ENCODE data around the gene FHIT.
"Not testable (repeated sequence)": the region's sequence is repeated elsewhere in the genome, so short reads cannot be mapped to it uniquely, and the experiment has no call there.

Gene FHIT

DNA sequence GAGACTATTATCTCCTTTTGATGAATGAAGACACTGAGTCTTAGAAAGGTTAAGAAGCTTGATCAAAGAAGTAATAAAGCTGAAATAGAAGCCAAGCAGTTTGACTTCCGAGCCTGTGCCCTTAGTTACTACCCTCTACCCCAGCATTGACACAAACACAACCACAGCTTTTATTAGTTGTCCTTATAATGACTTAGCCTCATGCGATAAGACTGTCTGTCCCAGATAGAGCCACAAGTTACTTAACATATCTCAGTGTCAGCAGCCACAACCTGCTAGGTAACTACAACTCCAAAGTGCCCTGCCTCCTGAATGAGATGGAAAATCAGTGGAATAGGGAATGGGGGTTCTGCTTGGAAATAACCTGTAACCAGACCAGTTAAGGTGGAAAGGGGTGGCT is 1419.9 kb downstream of the FHIT start:
- in situ Hi-C loops (cut with MboI; ENCODE audit: low sequenced_read_pairs) = no loop called here

DNA sequence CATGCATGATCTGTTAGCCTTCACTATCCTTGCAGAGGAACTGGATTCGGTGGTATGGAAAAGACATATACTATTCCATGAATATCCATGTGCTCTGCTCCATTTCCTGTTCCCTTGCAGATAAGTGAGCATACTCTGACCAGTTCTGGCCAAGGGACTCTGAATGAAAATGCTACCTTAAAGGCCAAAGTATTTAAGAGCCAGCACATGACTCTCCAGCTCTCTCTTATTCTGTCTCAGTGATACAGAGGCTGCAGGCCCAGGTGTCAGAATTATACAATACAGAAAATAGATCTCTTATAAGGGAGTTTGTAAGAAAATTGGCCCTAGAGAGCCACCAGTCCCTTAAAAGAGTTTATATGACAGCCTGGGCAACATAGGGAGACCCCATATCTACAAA is 1421.7 kb downstream of the FHIT start:
- in situ Hi-C loops (cut with MboI; ENCODE audit: low sequenced_read_pairs) = no loop called here

DNA sequence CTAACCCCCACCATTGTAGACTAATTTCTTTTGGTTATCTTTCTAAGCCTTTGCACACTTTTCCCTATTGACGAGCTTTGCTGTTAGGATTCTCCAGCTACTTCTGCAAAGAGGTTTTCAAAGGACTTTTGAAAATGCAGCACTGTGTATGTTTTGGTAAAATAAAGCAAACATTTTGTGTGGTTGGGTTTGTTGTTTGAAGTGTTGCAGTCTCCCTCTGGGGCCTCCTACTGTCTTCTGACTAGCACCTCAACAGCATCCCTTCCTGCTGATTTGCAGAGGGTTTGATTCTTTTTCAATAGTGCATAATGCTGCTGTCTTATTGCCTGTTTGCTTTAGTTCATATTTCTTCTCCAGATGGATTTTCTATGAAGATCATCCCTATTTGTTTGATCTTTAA is 1426.4 kb downstream of the FHIT start:
- in situ Hi-C loops (cut with MboI; ENCODE audit: low sequenced_read_pairs) = no loop called here

DNA sequence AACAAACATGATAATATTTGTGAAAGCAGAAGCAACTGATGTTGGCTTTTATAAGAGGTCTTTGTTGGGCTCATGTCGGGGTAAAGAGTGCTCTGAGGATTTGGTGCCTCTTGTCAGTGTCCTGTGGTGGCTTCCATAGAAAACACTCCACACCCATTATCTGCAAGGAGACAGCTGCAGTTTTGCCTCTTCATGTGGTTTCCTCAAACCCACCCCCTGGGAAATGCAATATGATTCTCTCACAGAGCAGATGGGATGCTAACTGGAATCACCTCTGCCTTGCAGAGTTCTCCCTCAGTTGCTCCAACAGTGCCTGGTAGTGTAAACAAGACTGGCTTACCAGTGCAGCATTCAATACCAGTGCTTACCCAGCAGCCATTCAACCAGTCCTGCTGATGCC is 1430.0 kb downstream of the FHIT start:
- in situ Hi-C loops (cut with MboI; ENCODE audit: low sequenced_read_pairs) = no loop called here

DNA sequence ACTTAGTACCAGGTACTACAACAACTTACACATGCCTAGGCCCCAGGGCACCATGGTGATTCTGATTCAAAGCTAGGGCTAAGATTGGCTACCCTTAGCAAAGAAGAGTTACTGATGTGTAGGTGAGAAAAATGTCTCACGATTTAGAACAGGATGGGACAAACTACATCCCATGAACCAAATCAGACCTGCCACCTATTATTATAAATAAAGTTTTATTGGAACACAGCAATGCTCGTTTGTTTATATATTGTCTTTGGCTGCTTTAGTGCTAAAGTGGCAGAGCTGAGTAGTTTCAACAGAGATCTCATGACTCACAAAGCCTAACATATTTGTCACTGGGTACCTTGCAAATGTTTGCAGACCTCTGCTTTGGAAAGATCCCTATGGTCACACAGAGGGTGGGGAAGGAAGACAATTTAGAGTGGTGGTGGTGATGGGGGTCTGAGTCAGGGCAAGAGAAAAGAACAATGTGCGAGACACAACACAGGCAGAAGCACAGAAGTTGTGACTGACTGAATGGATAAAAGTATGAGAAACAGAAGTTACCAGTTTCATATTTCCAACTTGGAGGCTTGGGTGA is 1430.8 kb downstream of the FHIT start:
- in situ Hi-C loops (cut with MboI; ENCODE audit: low sequenced_read_pairs) = no loop called here

DNA sequence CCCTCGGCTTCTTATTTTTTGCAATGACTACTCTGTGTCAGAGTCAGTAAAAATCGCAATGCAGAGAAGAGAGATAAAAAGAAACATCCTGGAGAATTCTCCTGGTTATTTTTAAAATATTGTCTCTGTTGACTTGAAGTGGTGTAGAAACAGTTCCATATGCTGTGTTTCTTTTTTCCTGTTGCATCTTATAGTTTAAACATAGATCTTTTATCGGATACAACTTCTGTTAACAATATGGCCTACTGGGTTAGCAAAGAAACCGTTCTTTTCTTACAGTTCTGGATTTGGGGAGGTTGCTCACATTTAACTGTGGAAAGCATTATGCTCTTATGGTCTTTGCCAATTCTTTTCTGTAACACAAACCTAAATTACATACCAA is 1432.3 kb downstream of the FHIT start:
- in situ Hi-C loops (cut with MboI; ENCODE audit: low sequenced_read_pairs) = no loop called here

DNA sequence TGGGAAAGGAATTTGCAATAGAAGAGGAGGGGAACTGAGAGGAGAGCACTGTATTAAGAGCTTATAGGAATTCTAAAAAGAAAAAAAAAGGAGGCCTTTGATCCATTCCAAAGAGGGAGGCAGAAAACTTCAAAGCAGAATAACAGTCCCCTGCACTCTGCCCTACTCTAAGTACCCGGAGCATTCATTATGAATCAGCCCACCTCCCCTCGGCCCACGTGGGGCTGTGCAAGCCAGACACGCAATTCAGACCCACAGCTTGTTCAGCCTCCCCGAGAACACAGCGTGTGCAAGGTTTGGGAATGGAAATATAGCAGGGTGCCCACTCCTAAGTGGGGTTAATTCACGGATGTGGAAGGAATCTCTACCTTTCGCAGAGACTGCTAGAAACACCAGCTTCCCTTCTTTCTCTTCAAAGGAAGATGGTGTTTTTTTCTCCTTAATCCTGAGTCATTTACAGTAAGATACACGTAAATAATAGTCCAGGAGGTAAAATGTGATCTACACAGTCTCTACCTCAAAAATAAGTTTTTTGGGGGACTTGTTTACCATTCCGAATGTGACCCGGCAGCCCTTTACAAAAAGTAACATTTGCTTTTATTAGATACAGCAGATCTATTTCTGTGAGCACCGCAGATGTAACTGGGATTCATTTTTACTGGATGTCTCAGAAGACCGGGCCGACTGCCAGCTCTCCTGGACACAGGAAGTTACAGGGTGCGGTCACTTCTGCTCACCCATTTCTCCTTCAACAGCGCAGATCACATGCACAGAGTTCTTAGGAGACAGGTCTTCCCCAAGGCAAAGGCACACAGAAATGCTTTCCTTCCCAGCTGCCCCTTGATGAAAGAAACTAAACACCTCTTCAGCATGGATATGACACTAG is 1433.0 kb downstream of the FHIT start:
- in situ Hi-C loops (cut with MboI; ENCODE audit: low sequenced_read_pairs) = no loop called here

DNA sequence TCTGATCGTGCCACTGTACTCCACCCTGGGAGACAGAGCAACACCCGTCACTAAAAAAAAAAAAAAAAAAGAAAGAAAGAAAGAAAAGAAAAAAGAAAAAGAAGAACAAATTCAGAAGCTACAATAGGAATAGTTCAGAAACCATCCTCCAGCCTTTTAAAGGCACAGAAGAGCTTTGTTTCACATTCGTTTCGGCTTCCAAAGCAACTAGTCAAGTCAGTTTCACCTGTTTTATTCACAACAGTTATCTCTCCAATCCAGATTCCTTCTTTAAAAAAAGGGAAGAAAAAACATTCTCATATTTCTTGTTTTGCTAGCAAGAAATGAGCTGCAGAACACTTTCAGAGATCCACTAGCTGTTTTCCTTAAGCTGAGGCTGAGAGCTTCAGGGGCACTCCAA is 1433.7 kb downstream of the FHIT start:
- in situ Hi-C loops (cut with MboI; ENCODE audit: low sequenced_read_pairs) = no loop called here

DNA sequence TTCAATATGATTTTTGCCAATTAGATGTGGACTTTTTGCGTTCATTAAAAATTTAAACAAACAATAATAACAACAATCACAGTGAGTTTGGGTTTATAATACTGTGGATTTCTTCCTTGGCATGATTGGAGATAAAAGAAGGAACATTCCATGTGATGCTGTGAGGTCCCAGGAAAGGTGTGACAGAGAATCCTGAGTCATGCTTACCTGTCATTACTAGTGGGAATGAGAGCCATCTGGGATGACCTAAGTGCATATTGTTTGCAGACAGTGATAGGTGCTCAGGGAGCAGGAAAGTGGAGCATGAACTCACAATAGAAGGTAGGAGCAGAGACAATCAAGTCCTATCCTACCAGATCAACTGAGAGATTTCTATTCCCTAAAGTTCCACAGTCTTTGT is 1434.9 kb downstream of the FHIT start:
- in situ Hi-C loops (cut with MboI; ENCODE audit: low sequenced_read_pairs) = no loop called here

DNA sequence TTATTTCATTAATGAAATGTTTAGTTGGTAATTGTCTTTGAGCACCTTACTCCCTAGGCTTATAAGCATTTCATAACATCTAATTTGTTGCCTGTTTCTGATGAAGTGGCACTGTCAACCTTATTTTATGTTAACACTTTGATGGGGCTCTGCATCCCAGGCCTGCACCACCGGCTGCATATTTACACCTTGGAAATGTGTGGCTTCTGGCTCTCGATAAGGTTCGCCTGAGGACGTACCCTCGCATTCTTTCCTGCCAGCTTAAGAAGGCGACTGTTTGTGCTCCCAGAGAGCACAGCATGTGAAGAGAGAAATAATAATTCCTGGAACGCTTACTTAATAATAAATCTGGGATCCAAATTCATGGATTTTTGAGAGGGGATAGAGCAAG is 1438.1 kb downstream of the FHIT start:
- in situ Hi-C loops (cut with MboI; ENCODE audit: low sequenced_read_pairs) = no loop called here

DNA sequence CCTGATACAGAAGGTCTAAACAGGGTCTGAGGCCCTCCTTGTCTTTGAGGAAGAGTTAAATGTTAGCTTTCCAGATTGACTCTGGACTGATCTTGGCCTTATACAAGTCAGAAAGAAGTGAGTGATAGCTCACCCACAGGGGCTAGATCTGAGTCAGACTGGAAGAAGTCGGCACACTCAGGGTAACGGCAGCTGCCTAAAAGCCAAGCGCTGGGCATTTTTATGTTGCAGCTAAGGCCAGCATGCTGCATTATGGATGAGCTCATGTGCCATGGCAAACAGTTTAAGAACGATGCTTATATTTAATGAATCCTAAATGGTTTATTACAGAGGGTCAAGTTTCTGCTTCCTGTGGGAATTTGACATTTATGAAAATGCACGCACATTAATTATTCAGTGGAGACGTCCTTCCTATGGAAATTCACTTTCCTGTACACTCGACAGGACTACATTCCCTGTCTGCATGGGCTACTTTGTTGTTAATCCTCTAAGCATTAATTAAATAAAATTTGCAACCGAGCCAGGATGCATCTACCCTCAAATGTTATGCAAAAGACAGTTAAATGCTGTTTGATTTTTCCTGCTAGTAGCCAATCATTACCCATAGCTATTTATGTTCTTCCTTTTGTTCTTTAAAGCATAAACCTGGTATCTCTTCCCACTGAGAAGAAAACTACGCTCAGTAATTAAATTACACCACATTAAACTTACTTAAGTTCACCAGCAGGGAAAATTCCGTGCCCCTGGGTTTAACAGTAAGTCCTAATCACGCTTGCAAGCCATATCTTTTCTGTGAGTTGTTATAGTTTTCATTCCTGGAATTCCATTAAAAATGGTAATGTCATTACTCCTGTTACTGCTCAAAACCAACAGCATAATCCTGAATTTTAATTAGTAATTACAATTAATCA is 1438.8 kb downstream of the FHIT start:
- in situ Hi-C loops (cut with MboI; ENCODE audit: low sequenced_read_pairs) = no loop called here

DNA sequence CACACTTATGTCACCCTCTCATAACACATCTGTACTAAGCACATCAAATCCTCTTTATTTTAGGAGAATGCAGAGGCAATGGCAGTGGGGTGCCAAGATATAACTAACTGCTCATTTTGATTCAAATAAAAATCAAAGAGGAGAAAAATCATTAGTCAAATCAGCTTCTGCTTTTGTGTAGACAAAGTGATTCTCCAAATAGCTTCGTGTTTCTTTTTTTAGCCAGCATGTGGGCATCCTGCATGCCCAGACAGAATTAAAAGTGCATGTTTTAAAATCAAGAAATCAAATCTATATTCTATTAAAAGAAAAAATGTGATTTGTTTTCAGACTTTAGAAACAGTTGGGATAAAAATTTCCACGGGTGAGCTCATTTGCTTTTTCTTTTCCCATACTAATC is 1440.1 kb downstream of the FHIT start:
- in situ Hi-C loops (cut with MboI; ENCODE audit: low sequenced_read_pairs) = no loop called here

DNA sequence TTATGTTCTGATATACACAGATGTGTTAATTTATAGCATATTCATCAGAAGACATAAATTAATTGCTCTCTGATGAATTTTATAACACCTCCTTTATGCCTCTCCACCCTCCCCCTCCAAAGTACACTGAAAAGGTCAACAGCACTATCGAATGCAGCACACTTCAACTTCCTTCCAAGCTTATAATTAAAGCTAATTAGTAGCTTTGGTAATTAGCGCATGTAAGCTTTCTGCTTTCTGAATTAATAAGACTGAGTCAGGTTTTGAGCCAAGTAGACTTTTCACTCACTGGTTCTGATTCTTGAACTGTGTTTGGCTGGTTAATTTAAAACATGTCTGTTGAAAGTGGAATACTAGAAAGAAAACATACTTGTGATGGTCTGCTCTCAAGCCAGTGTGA is 1440.6 kb downstream of the FHIT start:
- in situ Hi-C loops (cut with MboI; ENCODE audit: low sequenced_read_pairs) = no loop called here

DNA sequence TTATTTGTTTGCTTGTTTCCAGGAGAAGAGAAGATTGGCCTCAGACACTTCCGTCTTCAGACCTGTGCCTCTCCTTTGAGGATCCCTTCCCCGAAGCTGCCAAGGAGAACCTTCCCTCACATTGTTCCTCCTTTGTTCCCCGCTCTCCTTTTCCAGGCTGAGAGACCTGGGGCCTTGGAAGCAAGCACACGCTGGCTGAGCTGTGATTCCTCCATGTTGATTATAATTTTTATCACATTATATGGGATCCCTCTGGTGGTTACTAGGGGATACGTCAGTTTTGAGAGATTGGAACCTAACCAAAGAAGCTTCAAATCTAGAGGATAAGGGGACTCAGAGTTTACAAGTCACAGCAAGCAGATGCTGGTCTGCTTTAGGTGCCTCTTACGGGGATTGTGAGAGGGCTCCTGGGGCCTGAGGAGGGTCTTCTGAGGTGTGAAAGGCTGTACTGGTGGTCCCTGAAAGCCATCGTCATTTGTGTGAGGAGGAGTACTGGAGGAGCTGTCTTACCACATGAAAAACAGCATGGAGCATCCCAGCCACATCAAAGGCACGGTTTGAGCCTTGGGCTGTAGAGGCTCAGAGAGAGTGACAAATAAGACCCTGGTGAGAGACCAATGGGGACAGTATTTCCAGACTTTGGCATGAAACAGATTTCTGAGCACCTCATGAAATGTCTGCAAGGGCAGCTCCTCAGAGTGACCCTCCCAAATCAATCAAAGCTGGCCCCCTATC is 1441.4 kb downstream of the FHIT start:
- in situ Hi-C loops (cut with MboI; ENCODE audit: low sequenced_read_pairs) = no loop called here

DNA sequence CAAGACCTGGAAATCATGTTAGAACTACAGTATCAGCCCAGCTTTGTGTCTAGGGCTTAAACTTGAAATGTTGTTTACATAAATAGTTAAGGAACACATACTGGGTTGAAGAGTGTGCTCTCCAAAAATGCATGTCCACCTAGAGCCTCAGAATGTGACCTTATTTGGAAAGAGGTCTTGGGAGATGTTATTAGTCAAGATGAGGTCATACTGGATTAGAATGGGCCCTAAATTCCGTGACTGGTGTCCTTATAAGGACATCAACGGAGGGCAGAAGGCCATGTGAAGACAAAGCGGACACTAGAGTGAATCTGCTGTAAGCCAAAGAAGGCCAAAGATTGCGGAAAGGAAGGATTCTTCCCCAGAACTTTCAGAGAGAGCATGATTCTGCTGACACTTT is 1442.2 kb downstream of the FHIT start:
- in situ Hi-C loops (cut with MboI; ENCODE audit: low sequenced_read_pairs) = no loop called here

DNA sequence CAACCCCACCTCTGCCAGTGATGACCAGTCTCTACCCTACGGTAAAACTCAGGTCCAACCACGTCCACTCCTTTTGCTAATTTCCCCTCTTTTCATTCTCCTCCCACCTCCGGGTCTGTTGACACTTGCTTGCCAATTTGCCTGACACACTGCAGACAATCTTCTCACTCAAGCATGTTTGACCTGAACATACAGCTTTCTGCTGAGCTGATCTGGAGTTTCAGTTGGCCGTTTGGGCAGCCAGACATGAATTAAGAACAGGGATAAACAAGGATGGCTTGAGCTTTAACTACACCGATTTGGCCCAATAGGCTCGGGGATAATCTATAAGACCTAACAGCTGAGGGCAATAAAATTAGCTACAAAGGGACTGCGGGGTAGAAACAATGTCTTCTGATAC is 1442.8 kb downstream of the FHIT start:
- in situ Hi-C loops (cut with MboI; ENCODE audit: low sequenced_read_pairs) = no loop called here

DNA sequence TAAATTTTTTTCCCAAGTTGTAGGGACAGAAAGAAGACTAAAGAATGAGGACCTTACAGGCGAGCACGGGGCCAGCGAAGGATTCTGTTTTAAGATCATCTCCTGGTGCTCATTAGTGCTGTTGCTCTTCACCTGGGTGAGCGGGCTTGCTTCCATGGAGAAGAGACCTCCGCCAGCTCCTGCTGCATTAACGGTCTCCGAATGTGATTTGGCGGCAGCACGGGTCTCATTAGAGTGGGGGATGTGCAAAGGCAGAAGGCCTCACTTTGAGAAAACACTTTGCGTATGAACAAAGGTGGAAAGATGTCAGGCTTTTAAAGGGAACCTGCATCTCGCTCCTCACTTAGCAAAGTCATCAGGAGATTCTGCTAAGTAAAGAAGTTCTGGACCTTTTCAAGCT is 1448.0 kb downstream of the FHIT start:
- in situ Hi-C loops (cut with MboI; ENCODE audit: low sequenced_read_pairs) = no loop called here

DNA sequence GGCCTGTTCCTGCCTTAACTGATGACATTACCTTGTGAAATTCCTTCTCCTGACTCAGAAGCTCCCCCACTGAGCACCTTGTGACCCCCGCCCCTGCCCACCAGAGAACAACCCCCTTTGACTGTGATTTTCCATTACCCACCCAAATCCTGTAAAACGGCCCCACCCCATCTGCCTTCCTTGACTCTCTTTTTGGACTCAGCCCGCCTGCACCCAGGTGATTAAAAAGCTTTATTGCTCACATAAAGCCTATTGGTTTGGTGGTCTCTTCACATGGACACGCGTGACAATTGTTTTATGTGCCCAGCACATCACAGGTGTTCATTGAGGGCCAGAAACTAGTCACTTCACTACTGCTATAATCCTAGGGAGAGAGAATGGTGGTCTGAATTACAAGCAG is 1448.8 kb downstream of the FHIT start:
- in situ Hi-C loops (cut with MboI; ENCODE audit: low sequenced_read_pairs) = not testable (repeated sequence)

DNA sequence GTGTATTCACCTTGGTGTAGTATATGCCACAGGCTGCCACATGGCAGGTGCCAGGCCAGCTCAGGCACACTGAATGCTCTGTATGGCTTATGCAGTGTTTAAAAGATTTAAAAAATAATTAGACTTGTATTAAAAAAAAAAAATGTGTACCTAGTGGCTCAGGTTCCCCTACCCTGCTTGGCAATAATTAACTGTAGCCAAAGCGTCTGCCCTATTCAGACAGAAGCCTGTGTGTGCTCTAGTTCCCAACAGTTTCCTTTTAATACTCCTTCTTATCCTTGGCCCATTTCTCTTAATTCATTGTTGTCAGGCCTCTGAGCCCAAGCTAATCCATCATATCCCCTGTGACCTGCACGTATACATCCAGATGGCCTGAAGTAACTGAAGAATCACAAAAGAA is 1449.2 kb downstream of the FHIT start:
- in situ Hi-C loops (cut with MboI; ENCODE audit: low sequenced_read_pairs) = no loop called here

DNA sequence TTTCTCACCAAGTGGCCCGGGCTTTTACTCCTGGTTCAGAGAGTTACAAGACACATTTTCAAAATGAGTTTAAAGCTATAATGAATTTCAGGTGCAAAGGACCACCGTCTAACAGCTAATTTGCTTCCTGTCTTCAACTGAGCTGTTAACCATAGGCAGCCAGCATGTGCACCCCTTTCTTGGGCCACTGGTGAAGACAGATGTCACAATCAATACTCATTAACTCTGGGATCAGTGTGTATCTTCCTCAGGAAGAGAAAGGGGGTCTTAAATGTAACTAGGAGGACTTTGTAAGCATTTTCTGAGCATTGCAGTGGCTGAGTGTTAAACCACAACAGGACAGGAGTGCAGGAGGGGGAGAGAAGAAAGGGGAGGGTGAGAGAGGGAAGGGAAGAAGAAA is 1450.8 kb downstream of the FHIT start:
- in situ Hi-C loops (cut with MboI; ENCODE audit: low sequenced_read_pairs) = no loop called here

Measured in HL-60/S4 treated with phorbol 12-myristate 13-acetate at 8.2 ng/mL for 4 days and 3 days (cell line).